Measurements from ENCODE around the gene IL10RA.
"Not testable (repeated sequence)": the region's sequence is repeated elsewhere in the genome, so short reads cannot be mapped to it uniquely, and the experiment has no call there.

The IL10RA gene

DNA sequence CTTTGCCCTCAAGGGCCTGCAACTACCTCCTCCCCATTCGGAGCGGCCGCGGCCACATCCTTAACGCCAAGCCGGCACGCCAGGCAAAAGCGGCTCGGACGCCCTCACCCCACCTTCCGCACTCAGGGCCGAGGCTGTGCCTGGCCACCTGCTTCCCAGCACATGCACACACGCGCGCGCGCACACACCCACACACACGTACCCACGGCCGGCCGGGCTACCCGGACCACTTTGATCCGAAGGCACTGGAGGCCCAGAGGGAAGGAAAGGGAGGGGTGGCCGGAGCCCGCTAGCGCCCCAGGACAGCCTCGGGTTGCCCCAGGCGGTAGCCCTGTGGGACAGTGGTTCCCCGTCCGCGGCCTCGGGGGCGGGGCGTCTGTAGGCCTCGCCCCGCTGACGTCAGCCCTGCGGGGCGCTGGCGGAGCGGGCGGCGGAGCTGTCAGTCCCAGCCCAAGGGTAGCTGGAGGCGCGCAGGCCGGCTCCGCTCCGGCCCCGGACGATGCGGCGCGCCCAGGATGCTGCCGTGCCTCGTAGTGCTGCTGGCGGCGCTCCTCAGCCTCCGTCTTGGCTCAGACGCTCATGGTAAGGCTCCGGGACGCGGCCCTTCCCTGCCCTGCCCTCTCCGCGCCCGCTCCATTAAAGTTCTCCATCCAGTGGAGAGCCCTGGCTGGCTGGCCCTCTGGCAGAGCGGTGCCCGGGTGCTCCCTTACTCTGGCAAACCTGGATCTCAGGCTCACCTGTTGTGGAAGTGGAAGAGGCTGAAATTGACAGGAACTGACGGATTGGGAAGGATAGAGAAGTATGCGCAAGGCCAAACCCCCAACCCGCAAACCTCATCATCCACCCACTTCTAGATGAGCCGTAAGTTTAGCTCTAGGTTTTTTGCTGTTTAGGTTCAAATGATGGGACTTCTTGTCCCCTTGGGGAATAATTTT, at the start of gene IL10RA:
Gene IL10RA, plus strand, starts transcription at position 442 of the 935 bp plus-strand sequence. Its CDS starts 74 bp downstream, at position 516.
- no peak for DNase-seq (ENCODE audit: low read depth)

DNA sequence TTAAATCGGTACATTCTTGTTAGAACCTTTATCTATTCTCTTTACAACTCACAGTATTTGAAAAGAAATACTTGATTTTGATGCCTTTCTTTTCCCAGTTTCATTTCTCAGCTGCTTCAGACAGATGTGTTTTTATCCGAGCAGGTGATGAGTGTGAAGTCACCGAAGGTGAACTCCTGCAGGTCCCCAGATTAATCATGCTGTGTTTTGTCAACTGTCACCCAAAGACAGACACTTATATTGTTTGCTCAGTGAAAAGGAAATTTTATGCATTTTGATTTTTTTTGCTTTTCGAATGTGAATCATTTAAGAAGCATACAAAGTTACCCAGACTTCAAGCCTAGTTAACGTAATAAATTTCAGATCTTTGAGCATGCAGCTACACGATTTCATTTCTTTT, 49.2 kb upstream of the IL10RA start:
- DNase-seq (ENCODE audit: low read depth): no peak

DNA sequence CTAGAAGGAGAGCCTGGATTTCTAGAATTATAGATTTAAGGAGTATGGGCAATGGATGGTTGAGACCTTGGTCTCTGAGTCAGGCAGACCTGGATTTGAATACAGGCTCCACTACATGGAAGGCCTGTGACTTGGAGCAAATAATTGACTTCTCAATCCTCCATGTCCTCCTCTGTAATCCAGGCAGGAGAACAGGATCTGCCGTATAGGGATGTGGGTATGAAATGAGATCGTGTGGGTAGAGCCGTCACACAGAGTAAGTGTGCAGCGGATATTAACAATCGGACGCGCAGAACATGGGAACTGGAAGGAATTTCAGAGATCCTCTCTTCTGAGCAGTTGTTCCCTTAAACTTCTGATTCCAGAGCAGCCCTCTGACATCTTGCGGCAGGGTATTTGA, 45.5 kb upstream of the IL10RA start:
- DNase-seq (ENCODE audit: low read depth): no peak

DNA sequence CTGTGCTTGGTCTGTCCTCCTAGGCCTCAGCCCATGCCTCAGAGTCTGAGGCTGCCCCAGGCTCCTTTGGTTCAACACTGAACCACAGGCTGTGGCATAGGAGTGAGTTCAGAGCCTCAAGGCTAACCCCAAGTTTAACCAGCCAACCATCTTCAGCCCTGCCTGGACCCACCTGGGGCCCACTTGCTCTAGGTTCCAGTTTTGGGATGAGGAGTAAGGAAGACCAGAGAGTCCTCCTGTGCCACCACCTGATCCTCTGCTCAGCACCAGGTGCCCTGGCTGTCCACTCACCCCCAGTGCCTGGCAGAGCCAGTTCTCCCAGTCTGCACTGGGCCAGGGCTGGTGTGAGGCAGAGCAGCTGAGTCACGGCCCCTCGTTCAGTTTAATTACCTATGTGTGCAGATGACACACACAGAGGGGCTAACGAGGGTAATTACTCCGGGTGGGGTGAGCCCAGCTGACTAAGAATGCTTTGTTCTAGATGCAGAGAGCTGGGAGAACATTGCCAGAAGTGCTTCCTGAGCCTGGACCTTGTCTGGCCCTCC, 45.0 kb upstream of the IL10RA start:
- no peak for DNase-seq (ENCODE audit: low read depth)

DNA sequence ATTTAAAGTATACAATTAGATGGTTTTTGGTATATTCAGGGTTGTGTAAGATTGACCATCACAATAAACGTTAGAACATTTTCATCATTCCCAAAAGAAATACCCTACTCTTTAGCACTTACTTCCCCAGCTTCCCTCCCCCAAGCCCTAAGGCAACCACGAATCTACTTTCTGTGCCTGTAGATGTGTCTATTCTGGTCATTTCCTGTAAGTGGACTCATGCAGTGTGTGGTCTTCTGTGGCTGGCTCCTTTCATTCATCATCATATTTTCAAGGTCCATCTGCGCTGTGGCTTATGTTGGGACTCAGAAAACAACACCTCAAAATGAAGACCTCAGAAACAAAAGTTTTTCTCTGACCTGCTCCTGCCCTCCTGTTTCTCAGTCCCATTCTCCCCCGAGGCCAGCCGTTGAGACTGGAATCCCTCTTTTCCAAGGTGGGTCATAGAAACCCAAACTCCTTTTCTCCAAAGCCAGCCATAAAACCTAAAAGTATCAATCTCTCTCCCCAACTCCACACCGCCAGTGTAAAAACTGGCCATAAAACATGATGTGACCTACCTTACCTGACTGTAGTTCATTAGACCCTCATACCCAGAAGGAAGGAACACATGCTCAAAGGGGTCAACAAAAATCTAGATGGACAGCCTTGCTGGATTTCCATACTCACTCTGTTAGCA, 44.1 kb upstream of the IL10RA start:
- no peak for DNase-seq (ENCODE audit: low read depth)

DNA sequence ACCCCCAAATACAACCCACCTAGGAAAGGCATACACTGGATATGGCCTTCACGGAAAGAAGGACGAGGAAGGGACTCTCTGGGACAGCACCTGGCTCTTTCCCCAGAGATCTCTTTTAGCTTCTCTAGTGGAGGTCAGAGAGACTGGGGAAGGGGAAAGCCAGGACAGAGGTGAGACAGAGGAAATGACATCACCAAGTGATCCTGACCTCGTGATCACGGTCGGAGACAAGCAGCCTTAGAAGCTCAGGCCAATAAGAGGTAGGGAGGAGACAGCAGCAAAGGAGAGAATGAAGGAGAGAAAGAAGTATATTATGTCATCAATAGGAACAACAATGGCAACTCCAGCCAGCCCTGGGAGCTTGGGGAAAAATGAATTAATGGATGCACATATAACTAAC, 41.6 kb upstream of the IL10RA start:
- DNase-seq (ENCODE audit: low read depth): no peak

DNA sequence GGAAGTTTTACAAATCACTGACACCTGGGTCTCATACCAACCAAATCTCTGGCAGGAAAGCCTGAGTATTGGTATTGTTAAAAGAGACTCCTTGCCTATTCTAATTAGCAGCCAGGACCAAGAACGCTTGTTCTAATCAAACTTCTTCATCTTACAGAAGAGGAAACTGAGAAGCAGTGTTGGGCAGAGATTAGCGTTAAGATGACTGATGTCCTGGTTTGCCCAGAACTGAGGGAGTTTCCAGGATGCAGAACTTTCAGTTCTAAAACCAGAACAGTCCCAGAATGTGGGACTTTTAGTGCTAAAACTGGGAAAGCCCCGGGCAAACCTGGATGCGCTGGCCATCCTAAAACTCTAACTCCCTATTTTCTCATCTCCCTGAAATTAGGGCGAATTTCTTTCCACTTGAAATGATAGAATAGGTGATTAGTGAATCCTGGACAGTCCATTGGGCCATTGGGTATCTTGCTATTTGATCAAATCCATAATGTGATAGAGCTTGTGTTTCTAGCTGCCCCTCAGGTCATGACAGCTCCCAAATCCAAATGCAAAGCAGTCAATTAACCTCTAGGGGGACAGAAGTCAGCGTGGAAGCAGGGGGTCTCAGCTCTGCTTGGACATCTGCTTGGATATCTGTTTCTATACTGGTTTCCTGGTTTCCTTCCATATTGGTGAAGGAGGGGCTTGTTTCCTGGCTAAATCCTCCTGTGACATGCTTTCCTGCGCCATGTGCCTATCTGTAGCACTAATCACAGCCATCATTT, 41.0 kb upstream of the IL10RA start:
- DNase-seq (ENCODE audit: low read depth): no peak

DNA sequence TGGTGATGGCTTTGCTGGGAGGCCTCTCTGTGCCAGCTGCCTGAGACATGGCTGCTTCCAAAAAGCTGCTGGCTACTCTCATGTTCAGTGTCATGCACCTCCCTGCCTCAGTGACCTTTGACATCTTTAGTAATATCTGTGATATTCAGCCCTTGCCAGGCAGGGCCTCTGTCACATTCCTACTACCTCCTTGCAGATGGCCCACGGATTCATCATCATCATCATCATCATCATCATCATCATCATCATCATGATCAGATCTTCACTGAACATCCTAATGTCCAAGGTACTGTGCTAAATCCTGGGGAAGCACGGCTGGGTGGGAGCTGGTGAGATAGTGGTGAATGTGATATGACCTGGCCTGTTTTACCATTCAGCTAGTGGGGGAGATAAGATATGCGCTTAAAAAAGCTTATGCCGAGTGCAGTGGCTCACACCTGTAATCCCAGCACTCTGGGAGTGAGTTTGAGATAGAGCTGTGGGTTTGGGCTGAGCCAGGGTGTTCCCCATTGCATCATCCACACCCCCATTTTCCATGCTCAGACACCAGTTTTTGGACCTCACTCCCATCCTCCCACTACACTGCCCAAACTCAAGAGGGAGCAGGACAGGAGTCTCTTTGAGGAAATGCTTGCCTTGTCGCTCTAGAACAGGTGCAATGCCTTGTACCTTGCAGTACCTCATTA, 39.9 kb upstream of the IL10RA start:
- no peak for DNase-seq (ENCODE audit: low read depth)

DNA sequence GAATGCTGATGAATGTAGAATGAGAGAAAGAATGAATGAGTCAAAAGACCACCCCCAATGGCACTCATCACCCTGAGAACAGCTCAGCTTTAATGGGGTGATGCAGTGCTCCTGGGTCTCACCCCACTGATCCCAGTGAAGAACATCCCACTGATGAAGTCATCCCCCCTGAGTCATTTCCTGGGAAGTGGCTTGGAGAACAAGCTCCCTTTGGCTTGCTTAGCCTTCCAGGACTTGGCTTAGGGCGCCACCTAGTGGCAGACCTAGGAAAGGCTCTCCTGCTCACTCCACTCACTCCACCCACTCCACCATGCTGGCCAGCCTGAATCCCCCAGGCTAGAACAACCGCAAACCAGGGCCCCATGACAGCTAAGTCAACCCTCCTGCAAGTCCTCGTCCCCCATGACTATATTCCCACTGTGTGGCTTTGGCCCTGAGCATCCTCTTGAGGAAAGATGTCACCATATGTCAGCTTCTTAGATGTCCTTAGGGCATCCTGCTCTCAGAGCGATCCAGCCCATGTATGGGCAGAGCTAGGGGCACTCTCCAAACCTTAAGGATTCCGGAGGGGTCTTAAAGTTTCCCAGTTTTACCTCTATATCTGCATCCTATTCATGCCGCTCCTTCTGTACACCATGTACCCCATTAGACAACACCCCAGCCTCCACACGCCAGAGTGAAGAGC, 39.2 kb upstream of the IL10RA start:
- peak; percentile 50 for DNase-seq (ENCODE audit: low read depth)

DNA sequence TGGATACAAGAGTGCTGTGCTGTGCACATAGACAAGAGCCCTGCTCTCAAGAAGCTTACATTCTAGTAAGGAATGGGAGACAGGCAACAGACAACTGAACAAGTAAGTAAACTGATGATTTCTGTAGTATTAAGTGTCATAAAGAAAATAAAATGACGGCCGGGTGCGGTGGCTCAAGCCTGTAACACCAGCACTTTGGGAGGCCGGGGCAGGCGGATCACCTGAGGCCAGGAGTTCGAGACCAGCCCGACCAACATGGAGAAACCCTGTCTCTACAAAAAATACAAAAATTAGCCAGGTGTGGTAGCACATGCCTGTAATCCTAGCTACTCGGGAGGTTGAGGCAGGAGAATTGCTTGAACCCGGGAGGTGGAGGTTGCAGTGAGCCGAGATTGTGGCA, 38.4 kb upstream of the IL10RA start:
- not testable (repeated sequence) for DNase-seq (ENCODE audit: low read depth)

DNA sequence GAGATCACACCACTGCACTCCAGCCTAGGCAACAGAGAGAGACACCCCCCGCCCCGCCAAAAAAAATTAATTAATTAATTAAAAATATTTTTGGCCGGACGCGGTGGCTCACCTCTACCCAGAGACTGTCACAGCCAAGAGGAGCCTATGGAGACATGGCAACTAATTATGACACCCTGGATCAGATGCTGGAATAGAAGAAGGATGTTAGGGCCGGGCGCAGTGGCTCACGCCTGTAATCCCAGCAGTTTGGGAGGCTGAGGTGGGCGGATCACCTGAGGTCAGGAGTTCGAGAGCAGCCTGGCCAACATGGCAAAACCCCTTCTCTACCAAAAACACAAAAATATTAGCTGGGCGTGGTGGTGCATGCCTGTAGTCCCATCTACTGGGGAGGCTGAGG, 37.7 kb upstream of the IL10RA start:
- not testable (repeated sequence) for DNase-seq (ENCODE audit: low read depth)

DNA sequence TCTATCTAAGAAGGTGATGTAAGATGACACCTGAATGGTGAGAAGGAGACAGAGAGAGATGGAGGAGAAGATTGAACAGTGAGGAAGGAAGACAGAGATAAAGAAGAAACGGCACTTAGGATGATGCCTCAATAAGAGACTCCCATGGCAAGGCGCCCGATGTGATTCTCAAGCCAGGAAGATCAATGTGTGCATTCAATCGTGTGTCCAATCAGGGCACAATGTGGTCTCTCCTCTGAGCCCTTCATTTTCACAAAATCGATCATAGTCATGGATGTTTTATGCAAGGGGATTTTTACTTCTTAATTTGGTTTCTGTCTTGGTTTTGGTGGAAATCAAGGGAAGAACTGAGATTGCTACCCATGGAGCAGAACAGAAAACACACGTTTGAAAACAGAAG, 37.1 kb upstream of the IL10RA start:
- DNase-seq (ENCODE audit: low read depth): no peak

DNA sequence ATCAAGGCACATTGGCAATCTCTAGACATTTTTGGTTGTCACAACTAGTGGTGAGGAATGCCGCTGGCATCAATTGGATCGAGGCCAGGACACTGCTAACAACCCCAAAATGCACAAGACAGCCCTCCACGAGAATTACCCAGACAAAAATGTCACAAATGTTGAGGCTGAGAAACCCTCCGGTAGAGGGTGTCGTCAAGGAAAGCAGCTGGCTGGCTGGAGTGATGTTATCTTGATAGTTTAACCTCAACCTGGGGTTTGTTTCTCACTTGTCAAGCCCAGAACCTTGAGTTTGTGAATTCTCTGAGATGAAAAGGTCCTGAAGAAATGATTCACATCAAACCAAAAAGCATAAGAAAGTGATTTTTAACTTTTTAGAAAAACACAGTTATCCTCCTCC, 35.9 kb upstream of the IL10RA start:
- DNase-seq (ENCODE audit: low read depth): no peak

DNA sequence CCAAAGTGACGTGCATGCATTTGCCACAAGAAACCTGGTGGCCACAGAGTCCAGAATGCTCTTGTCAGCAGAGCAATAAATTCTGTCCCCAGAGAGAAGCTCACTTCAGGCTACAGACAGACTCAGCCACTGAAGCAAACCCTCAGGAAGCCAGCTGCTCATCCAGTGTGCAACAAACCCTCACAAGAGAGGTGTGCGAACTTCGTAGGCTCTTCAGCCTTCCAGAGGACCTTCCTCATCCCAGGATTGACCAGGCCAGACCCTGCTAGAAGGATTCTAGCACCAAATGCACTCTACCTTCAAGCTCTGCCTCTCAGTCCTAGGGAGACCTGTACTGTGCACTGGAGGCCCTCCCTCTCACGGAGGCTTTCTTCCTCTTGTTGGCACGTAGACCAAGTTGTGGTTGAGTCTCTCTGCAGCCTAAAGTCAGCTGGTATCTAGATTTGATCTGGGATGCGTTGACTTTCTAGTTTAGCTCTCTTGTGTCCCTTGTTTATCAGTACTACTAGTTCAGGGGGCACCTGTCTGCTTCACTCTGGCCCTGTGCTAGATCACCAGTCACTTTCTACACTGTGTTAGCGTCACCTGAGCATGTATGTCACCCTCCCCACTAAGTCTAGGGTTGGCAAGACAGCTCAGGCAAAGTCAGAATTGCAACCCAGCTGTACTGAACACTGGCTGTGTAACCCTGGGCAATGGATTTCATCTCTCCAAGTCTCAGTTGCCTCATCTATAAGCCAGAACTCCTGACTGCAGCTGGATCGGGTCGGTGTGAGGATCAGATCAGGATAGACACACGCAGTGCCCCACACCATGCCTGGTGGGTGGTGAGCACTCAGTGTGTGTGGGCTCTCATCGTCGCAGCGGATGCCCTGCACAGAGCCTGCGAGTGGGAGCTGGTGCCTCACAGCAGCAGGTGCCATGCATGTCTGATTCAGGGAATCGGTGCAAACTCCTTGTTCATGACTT, 34.9 kb upstream of the IL10RA start:
- DNase-seq (ENCODE audit: low read depth): no peak

DNA sequence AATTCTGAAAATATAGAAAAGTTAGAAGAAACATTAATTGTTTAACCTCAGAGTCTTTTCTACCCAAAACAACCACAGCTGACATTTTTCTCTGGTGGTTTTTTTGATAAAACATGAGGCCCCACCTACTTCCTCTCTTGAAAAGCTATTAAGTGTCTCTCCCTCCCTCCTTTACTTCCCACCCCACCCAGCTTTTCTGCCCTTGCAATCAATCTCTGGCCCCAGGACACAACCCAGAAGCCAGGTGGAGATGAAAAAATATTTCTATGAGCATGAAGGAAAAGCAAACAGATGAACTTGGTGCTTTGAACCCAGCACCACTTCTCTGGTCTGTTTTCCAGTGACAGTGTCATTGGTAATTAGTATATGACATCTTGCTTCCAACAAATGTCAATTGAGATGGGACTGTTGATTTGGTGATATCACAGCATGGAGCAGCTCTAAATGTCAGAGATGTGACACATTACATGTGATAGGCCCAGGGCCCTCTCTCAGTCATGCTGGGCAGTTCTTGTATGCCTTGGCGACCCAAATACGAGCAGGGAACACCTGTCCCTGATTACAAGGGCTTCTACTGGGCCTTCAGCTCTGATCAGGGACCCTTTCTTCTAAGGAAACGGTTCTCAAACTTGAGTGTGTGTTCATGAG, 33.0 kb upstream of the IL10RA start:
- no peak for DNase-seq (ENCODE audit: low read depth)

DNA sequence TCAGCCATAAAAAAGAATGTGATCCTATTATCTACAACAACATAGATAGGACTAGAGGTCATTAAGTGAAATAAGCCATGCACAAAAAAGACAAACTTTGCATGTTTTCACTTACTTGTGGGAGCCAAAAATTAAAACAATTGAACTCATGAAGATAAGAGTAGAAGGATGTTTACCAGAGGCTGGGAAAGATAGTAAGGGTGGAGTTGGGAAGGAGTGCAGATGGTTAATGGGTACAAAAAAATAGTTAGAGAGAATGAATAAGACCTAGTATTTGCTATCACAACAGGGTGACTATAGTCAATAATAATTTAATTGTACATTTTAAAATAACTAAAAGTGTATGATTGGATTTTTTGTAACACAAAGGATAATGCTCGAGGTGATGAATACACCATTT, 27.2 kb upstream of the IL10RA start:
- DNase-seq (ENCODE audit: low read depth): no peak

DNA sequence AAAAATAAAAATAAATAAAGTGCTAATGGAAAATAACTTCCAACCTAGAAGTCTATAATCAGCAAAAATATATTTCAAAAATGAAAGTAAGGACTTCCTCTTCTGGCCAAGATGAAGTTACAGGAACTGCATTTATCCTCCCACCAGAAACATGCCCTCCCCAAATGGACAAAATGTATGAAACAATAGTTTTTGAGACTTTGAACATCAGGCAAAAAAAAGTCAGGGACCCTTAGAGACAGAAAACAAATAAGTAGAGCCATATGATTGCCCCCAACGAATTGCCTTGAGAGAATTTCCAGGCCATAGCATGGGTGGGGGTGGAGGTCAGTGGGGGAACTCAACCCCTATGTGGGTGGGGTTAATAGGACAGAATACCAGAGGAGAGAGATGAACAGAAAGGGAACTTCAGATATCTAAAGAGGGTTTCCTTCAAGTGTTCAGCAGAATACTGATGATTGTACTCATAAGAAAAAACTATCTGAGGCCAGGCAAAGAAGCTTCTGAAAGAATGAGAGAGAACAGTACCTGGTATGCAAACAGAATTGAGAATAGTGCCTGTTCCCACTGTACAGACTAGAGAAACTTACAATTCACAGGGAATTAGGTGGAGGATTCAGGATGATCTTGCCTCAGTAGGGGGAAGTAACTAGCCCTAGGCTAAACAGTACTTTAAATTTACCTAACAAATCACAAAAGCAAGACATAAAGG, 26.6 kb upstream of the IL10RA start:
- DNase-seq (ENCODE audit: low read depth): no peak

DNA sequence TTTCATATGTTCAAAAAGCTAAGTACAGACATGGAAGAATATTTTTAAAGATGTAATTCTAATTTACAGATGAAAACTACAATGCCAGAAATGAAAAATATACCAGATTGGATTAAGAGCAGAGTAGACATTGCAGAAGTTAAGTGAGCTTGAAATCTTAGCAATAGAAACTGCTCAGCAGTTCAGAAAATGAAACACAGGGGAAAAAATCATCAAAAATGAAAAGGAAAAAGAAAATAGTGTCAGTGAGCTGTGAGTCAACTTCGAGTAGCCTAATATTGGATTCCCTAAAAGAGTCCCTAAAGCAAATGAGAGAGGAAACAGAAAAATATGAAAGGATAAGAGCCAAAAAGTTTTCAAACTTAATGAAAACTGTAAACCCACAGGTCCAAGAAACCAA, 25.8 kb upstream of the IL10RA start:
- DNase-seq (ENCODE audit: low read depth): no peak

DNA sequence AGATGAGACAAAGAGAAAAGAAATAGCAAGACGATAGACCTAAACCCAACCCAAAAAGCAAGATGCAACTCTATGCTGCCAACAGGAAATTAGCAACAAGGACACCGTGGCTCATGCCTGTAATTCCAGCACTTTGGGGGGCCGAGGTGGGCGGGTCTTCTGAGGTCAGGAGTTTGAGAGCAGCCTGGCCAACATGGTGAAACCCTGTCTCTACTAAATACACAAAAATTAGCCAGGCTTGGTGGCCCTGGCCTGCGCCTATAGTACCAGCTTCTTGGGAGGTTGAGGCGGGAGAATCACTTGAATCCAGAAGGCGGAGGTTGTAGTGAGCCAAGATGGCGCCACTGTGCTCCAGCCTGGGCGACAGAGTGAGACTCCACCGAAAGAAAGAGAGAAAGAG, 24.3 kb upstream of the IL10RA start:
- no peak for DNase-seq (ENCODE audit: low read depth)
